ENCODE results near the gene SLC35F5. TPM values are rescaled to one million over a fixed set of nuclear protein-coding genes. Genes with fewer than 3 reads are reported as not detected.

SLC35F5 gene
- polyA plus RNA-seq, 2 of the 4 experiments (the other 2 are of a cell fraction) = 45.6 to 86.6 TPM

DNA sequence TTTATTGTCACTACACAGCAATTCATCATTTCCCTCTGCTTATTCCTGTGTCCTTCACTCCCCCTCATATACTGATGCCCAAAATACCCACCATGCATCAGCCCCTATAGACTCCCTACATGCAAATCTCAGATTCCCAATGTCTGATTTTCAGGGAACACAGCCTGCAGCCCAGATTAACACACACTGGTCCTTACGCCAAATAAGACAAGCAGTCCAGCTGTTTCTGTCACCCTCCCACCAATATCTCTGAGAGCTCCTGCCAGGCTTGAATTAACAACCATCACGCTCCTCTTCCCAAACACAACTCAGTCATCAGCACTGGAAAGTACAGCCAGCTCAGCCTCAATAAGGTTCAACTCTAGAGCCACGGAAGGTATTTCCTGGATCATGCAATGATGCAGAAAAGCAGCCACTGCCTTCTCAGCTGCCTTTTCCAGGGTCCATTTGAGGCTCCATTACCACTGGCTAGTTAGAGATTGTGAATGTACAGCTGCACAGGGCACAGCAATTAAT lies 39.0 kb upstream of the SLC35F5 start:
- Histone ChIP-seq H3K4me1 (peaks cover 26% of the 10 kb centered on the region), H3K4me3 (no peak overlapping the region), H3K27ac (peak overlapping the region in 1 of 2 experiments; percentile 14; a peak in 2 of 6 replicates), H3K4me2 (peak overlapping the region; percentile 40), H3K9me3 (no peaks in the 10 kb centered on the region)
- ChIA-PET CTCF (no interaction called here), POLR2A (no interaction called here)
- no peak for DNase-seq (ENCODE audit: low read depth in 1 of 2, low spot score in 1 of 2)
- TF ChIP-seq NPAS2 (CRISPR knock-in tag; IDR thresholded peaks at IDR 0.05; ENCODE audit: borderline replicate concordance) (no peak), SMC3 (IDR thresholded peaks at IDR 0.05) (no peak), MAFK (IDR thresholded peaks at IDR 0.05; ENCODE audit: partially characterized antibody) (no peak), BHLHE40 (IDR thresholded peaks at IDR 0.05; ENCODE audit: low read depth, low read length) (no peak), HOXA7 (CRISPR knock-in tag; IDR thresholded peaks at IDR 0.05) (no peak), JUN (IDR thresholded peaks at IDR 0.05) (no peak), CBX2 (IDR thresholded peaks at IDR 0.05; ENCODE audit: borderline replicate concordance, low read depth) (no peak), RCOR1 (IDR thresholded peaks at IDR 0.05; ENCODE audit: low read depth, low read length) (no peak)
- TF ChIP-seq, protein P1, sequence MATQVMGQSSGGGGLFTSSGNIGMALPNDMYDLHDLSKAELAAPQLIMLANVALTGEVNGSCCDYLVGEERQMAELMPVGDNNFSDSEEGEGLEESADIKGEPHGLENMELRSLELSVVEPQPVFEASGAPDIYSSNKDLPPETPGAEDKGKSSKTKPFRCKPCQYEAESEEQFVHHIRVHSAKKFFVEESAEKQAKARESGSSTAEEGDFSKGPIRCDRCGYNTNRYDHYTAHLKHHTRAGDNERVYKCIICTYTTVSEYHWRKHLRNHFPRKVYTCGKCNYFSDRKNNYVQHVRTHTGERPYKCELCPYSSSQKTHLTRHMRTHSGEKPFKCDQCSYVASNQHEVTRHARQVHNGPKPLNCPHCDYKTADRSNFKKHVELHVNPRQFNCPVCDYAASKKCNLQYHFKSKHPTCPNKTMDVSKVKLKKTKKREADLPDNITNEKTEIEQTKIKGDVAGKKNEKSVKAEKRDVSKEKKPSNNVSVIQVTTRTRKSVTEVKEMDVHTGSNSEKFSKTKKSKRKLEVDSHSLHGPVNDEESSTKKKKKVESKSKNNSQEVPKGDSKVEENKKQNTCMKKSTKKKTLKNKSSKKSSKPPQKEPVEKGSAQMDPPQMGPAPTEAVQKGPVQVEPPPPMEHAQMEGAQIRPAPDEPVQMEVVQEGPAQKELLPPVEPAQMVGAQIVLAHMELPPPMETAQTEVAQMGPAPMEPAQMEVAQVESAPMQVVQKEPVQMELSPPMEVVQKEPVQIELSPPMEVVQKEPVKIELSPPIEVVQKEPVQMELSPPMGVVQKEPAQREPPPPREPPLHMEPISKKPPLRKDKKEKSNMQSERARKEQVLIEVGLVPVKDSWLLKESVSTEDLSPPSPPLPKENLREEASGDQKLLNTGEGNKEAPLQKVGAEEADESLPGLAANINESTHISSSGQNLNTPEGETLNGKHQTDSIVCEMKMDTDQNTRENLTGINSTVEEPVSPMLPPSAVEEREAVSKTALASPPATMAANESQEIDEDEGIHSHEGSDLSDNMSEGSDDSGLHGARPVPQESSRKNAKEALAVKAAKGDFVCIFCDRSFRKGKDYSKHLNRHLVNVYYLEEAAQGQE (IDR thresholded peaks at IDR 0.05) = no peak
- FAIRE-seq = no peak
- peak in 1 of 2 experiments; percentile 58; a peak in 2 of 6 replicates for ATAC-seq
- 67% methylated on average over 3 of the region's 3 CpGs for WGBS (ENCODE audit: missing lambda C conversion rate)

DNA sequence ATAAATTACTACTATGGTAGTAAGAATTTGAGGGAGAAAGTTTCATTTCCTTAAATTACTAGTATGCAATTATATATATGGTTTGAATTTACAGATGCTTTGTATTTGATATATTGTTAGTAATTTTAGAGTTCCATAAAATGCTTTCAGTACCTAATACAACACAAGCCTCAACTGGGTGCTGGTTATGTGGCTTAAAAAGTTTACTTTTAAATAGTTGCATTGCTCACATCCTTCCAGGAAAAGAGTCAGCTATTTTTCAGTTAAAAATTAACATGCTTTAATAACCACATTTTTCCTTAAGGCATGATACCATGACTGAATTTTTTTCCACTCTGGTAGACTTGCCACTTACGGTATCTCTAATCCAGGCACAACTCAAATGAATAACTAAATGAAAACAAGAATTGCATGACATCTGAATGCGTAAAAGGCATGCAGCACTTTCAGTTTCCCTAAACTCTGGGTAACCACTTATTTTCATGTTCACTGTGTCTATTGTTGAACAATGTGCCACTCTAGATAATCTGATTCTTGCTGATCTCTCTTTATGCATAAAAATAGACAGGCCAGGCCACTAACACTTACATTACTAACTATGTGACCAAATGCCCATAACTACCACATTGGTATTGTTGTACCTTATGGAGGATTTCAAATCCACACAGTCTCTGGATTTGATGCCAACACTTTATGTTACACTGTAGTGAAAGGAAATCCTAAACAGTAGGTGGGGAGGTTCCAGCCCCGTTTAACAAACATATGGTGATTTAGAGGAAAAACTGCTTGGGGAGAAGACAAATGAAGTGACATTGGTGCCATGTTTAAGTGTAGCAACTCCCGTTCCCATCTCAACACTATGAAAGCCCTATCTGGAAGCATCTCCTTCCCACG lies 35.5 kb upstream of the SLC35F5 start:
- TF ChIP-seq RARB (CRISPR knock-in tag; IDR thresholded peaks at IDR 0.05) (no peak), MAZ (IDR thresholded peaks at IDR 0.05; ENCODE audit: borderline replicate concordance, low read depth, low read length) (no peak), POLR2A (IDR thresholded peaks at IDR 0.05; ENCODE audit: low read length) (no peak), GATA3 (IDR thresholded peaks at IDR 0.05; ENCODE audit: borderline replicate concordance) (no peak)
- ATAC-seq = peak; percentile 43 to 57; a peak in 4 of 6 replicates
- peak overlapping the region; percentile 63 to 85 for H3K27ac ChIP-seq
- POLR2A ChIA-PET = interaction anchor here (0.6 to 0.7 kb wide), 2 partner anchors 33 to 35 kb away, joined by 3 to 5 read pairs; partner anchors contain the start of gene SLC35F5
- H3K4me2 ChIP-seq = peak overlapping the region; percentile 78
- peak; percentile 46 for FAIRE-seq
- WGBS (ENCODE audit: missing lambda C conversion rate) = 38% methylated on average over 5 of the region's 5 CpGs
- CTCF ChIA-PET = interaction anchor here (1.0 to 1.1 kb wide), 2 partner anchors 11 to 26 kb away, joined by 3 read pairs; no protein-coding TSS in a partner anchor
- peak in 1 of 2 experiments; percentile 37 for DNase-seq (ENCODE audit: low read depth in 1 of 2, low spot score in 1 of 2)
- H3K4me3 ChIP-seq = no peak overlapping the region
- peaks cover 26% of the 10 kb centered on the region for H3K4me1 ChIP-seq
- H3K9me3 ChIP-seq = no peaks in the 10 kb centered on the region

DNA sequence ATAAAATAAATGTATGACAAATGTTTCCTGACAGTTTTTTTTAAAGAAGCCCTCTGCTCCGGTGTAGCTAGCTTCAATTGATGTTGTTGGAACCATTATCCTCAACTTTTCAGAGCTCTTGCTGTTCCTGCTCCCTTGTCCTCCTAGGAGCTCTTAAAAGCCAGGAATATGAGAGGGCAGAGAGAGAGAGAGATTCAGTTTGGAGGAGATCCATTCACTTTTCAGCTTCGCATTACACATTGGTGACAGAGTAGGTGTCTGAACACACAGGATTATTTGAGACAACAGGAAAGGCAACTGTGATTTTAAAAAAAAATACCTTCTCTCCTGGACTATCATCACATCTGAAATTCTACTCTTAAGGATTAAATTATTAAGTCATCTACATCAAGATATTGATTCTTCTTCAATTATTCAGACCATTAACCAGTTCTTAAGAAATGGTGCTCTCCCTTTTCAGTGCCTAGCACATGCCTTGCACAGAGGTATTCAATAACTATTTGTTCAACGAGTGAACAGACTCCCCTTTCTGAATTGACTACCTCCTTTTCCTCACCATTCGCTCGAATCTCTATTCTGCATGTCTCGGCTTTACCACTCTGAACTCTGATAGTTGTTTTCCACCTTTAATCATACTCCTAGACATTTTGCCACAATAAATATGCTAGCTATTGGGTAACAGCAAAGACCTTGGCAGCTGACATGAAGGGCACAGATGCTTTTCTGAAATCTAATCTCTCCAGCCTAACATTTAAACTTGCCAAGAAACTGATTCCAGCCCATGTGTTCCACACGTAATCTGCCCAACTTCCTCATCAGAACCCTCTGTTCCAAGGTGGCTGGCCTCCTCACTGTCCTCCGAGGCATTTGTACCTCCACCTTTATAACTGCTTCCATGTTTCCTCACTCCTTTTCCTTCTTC lies 28.6 kb upstream of the SLC35F5 start:
- ChIA-PET POLR2A (interaction anchor here (0.7 kb wide), 1 partner anchor 28 kb away, joined by 3 read pairs; the partner anchor contains the start of gene SLC35F5), CTCF (interaction anchor here (0.6 to 1.5 kb wide), 2 partner anchors 9 to 23 kb away, joined by 3 to 4 read pairs; no protein-coding TSS in a partner anchor)
- no peak for DNase-seq (ENCODE audit: low read depth in 1 of 2, low spot score in 1 of 2)
- TF ChIP-seq FOSL2 (IDR thresholded peaks at IDR 0.05) (no peak), FOSL2 (CRISPR knock-in tag; IDR thresholded peaks at IDR 0.05) (no peak), GATA3 (IDR thresholded peaks at IDR 0.05; ENCODE audit: borderline replicate concordance) (no peak), ZFP36 (IDR thresholded peaks at IDR 0.05; ENCODE audit: borderline replicate concordance, partially characterized antibody) (no peak), KDM5A (IDR thresholded peaks at IDR 0.05) (no peak), CHD4 (IDR thresholded peaks at IDR 0.05; ENCODE audit: borderline replicate concordance) (no peak), JUNB (IDR thresholded peaks at IDR 0.05) (no peak), CEBPB (IDR thresholded peaks at IDR 0.05) (no peak), HDAC2 (IDR thresholded peaks at IDR 0.05) (no peak), POLR2A (IDR thresholded peaks at IDR 0.05; ENCODE audit: low read length) (no peak)
- TF ChIP-seq, protein P2, sequence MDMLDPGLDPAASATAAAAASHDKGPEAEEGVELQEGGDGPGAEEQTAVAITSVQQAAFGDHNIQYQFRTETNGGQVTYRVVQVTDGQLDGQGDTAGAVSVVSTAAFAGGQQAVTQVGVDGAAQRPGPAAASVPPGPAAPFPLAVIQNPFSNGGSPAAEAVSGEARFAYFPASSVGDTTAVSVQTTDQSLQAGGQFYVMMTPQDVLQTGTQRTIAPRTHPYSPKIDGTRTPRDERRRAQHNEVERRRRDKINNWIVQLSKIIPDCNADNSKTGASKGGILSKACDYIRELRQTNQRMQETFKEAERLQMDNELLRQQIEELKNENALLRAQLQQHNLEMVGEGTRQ (IDR thresholded peaks at IDR 0.05) = no peak
- TF ChIP-seq, protein P3, sequence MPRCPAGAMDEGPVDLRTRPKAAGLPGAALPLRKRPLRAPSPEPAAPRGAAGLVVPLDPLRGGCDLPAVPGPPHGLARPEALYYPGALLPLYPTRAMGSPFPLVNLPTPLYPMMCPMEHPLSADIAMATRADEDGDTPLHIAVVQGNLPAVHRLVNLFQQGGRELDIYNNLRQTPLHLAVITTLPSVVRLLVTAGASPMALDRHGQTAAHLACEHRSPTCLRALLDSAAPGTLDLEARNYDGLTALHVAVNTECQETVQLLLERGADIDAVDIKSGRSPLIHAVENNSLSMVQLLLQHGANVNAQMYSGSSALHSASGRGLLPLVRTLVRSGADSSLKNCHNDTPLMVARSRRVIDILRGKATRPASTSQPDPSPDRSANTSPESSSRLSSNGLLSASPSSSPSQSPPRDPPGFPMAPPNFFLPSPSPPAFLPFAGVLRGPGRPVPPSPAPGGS (IDR thresholded peaks at IDR 0.05) = no peak
- Histone ChIP-seq H3K4me1 (no peaks in the 10 kb centered on the region), H3K9me3 (no peaks in the 10 kb centered on the region), H3K27ac (no peak overlapping the region), H3K4me3 (no peak overlapping the region), H3K4me2 (no peak overlapping the region)
- no peak for FAIRE-seq
- ATAC-seq = no peak
- WGBS (ENCODE audit: missing lambda C conversion rate) = 69% methylated on average over 8 of the region's 8 CpGs

Measured in A549 (cell line).